Chondrocyte (in vitro differentiated cells): ENCODE measurements around the gene TMIE. TPM values are rescaled to one million over a fixed set of nuclear protein-coding genes. Genes with fewer than 3 reads are reported as not detected.
A peak's percentile ranks its signal among the peaks of the same experiment; 100 is the strongest.

ENCODE experiments used
- DNase-seq: peaks from one replicate; pipeline ENCODE4 v3.0.0; 2021; ENCODE audit warnings: mixed read lengths, low spot score
- H3K27ac Mint-ChIP-seq: one replicate; pipeline ENCODE4 v1.8.0; 2021; ENCODE audit warnings: mild to moderate bottlenecking, moderate library complexity, mixed read lengths; ENCODE audit not compliant: unreplicated experiment
- H3K27me3 Mint-ChIP-seq: 2 replicates; pipeline ENCODE4 v1.8.0; 2021; ENCODE audit warnings: low read depth, mixed read lengths
- H3K36me3 Mint-ChIP-seq: 2 replicates; pipeline ENCODE4 v1.8.0; 2021; ENCODE audit warnings: low read depth, mixed read lengths
- H3K4me1 Mint-ChIP-seq: 2 replicates; pipeline ENCODE4 v1.8.0; 2021; ENCODE audit warnings: low read depth, mild to moderate bottlenecking, mixed read lengths
- H3K4me3 Mint-ChIP-seq: one replicate; pipeline ENCODE4 v1.8.0; 2021; ENCODE audit warnings: mild to moderate bottlenecking, moderate library complexity, mixed read lengths; ENCODE audit not compliant: unreplicated experiment
- H3K9me3 Mint-ChIP-seq: 2 replicates; pipeline ENCODE4 v1.8.0; 2021; ENCODE audit warnings: low read depth, mixed read lengths
- total RNA-seq: library from RNA; stranded (reverse); gene quantifications from 3 replicates; pipeline ENCODE4 v1.2.1, GENCODE V29; 2021
- TF ChIP-seq, protein P1 (sequence below): fragments of 200-600 bp; sonication (generic); IDR thresholded peaks from 2 replicates; pipeline ENCODE4 v1.5.0; 2021; ENCODE audit warnings: antibody characterized with exemption, mild to moderate bottlenecking, moderate library complexity

Gene TMIE
- total RNA-seq, 1 donor from 2014 or later: 0.25 TPM

DNA sequence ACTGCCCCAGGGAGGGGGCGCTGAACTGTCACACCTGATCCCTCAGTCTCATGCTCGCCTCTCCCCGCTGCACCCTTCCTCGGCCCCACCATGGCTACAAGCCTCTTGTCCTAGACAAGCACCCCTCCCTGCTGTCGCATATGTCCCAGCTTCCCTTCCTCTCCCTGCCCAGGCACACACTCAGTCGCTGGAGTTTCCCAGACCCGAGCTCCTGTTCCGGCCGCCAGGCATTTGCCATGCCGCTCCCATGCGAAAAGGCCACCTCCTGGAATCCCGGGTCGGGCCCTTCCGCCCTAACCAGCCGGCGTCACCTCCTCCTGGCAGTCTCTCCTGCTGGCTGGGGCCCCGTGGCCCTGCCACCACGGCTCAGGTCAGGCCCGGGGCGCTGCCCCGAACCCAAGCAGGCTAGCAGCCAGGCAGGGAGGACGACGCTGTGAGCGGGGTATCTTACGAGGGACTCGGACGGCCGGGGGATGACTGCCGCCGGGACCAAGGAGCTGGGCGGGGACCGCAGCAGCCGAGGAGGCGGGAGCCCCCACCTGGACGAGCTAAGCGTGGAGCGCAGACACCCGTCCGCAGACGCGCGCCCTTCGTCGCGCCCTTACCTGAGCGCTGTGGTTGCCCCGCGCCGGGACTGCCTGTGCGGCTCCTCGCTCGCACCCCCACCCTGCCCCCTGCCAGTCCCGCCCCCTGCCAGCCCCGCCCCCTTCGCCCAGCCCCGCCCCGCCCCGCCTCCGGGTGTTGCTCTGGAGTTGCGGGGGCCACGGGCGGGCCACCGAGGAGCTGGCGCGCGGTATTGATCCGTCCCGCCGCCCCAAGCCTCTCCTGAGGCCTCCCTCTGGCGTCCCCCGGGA is 7.9 kb upstream of the TMIE start, which contains the start of gene ALS2CL:
TSS of gene ALS2CL (minus strand) at position 642 of the 854 bp plus-strand sequence. CDS start 4,239 bp downstream, outside the sequence.
- Mint-ChIP-seq H3K36me3 (no peaks in the 10 kb centered on the region), H3K27me3 (no peaks in the 10 kb centered on the region), H3K4me3 (peak within 1 kb of the TSS; percentile 75), H3K9me3 (no peaks in the 10 kb centered on the region), H3K27ac (peak within 1 kb of the TSS; percentile 66), H3K4me1 (peaks cover 35% of the 10 kb centered on the region)
- no peak for DNase-seq
- TF ChIP-seq, protein P1, sequence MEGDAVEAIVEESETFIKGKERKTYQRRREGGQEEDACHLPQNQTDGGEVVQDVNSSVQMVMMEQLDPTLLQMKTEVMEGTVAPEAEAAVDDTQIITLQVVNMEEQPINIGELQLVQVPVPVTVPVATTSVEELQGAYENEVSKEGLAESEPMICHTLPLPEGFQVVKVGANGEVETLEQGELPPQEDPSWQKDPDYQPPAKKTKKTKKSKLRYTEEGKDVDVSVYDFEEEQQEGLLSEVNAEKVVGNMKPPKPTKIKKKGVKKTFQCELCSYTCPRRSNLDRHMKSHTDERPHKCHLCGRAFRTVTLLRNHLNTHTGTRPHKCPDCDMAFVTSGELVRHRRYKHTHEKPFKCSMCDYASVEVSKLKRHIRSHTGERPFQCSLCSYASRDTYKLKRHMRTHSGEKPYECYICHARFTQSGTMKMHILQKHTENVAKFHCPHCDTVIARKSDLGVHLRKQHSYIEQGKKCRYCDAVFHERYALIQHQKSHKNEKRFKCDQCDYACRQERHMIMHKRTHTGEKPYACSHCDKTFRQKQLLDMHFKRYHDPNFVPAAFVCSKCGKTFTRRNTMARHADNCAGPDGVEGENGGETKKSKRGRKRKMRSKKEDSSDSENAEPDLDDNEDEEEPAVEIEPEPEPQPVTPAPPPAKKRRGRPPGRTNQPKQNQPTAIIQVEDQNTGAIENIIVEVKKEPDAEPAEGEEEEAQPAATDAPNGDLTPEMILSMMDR: no peak

DNA sequence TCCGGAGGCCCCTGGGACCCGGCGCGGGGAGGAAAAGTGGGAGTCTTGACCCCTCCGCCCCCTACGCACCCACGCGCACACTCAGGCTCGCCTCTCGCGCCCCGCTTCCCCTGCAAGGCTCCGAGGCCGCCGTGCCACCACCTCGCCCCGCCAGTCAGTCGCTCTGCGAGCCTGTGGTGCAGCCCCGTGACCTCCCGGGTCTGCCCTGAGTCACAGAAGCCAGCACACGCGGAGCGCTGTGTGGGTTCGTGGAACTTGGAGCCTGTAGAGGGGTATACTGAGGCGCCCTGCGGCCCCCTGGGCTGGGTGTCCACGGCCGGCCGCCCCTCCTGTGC is 7.3 kb upstream of the TMIE start:
- DNase-seq: no peak
- H3K27me3 Mint-ChIP-seq: no peaks in the 10 kb centered on the region

GRCh38 chr3:46694520-46694919 is 6.7 kb upstream of the TMIE start:
- H3K27ac Mint-ChIP-seq: no peak overlapping the region
- H3K9me3 Mint-ChIP-seq: no peaks in the 10 kb centered on the region
- no peaks in the 10 kb centered on the region for H3K36me3 Mint-ChIP-seq
- TF ChIP-seq, protein P1: no peak
- no peak for DNase-seq
- no peak overlapping the region for H3K4me3 Mint-ChIP-seq
- H3K27me3 Mint-ChIP-seq: no peaks in the 10 kb centered on the region
- peaks cover 35% of the 10 kb centered on the region for H3K4me1 Mint-ChIP-seq

More for the DNA sequence above, 7.3 kb upstream of the TMIE start:
- TF ChIP-seq, protein P1: no peak
- Mint-ChIP-seq H3K9me3 (no peaks in the 10 kb centered on the region), H3K27ac (no peak overlapping the region), H3K36me3 (no peaks in the 10 kb centered on the region), H3K4me1 (peaks cover 35% of the 10 kb centered on the region), H3K4me3 (peak overlapping the region; percentile 38)

- Mint-ChIP-seq H3K27me3 (no peaks in the 10 kb centered on the region), H3K4me3 (no peak overlapping the region), H3K36me3 (no peaks in the 10 kb centered on the region), H3K4me1 (peaks cover 35% of the 10 kb centered on the region), H3K27ac (peak overlapping the region; percentile 29), H3K9me3 (no peaks in the 10 kb centered on the region)
- TF ChIP-seq, protein P1: peak; percentile 62
- no peak for DNase-seq
These were observed 5.8 kb upstream of the TMIE start for GRCh38 chr3:46695177-46695961.
